Fibroblast of upper back skin (primary cell): ENCODE data around the gene KLF8.

ENCODE experiments used
- DNase-seq: peaks from one replicate; pipeline ENCODE4 v3.0.0-alpha.2; 2013

KLF8 gene

DNA sequence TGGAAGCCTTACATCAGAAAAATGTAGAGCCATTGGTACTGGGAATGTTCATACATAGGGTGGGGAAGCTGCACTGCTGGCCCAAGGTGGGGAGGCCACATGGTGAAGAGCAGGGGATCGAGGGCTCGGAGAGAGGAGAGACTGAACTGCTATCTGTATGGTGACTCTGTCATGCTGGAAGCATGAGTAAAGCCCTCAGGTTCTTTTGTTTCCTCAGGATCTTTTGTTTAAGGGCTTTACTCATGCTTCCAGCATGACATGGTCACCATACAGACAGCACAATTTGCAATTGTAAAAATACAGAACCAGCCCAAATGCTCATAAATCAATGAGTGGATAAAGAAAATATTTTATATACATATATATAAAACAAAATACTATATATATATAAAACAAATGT is 78.4 kb downstream of the KLF8 start:
- DNase-seq: no peak

GRCh38 chrX:56313308-56313707 is 81.2 kb downstream of the KLF8 start:
- DNase-seq: no peak

DNA sequence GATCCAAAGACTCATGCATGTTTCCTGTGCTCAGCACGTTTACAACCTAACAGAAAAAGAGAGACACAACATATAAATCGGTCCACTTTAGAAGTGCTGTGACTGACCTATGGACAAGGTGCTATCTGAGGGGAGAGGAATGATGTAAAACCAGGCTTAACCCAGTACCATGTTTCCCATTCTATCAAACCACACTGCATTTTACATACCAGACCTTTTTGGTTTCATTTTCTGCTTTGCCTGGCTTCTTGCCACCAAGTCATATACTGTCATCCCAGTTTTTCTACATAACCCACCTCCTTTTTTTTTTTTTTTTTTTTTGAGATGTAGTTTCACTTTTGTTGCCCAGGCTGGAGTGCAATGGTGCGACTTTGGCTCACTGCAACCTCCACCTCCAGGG is 82.2 kb downstream of the KLF8 start:
- DNase-seq: no peak

GRCh38 chrX:56318076-56318475 is 85.9 kb downstream of the KLF8 start:
- no peak for DNase-seq

DNA sequence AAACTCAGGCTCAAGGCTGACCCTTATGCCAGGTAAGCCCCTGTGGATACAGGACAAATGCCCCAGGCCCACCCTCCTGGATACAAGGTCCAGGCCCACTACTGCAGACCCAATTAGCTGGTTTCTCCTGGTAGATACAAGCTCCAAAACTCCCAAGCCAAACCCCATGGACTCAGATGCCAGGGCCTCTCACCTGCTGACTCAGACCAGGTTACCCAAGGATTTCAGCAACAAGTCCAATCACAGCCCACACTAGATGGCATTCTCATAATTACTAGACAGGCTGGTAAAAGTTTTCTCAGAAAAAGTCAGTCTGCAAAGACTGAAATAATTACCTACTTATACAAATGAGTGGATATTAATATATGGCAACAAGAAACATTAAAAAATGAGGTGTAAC is 87.0 kb downstream of the KLF8 start:
- DNase-seq: no peak
